Ovary (tissue), 9 donors: ENCODE data around the gene SCFD1. TPM values are rescaled to one million over a fixed set of nuclear protein-coding genes. Genes with fewer than 3 reads are reported as not detected.
"Not testable (repeated sequence)": the region's sequence is repeated elsewhere in the genome, so short reads cannot be mapped to it uniquely, and the experiment has no call there.

Experiments
- DNase-seq, 5 donors: peaks; one replicate each; pipeline ENCODE4 v3.0.0-alpha.2; 2019 to 2020
- H3K27ac ChIP-seq, 2 donors: fragments of 200-600 bp; one replicate each; pipeline versions ENCODE4 v1.5.1 to v1.8.0; 2019 to 2022
- H3K27me3 ChIP-seq: fragments of 200-600 bp; one replicate; pipeline ENCODE4 v1.8.0; 2022
- H3K36me3 ChIP-seq: fragments of 200-600 bp; sonication (generic); one replicate; pipeline ENCODE4 v1.5.1; 2019
- H3K4me1 ChIP-seq: one replicate; pipeline ENCODE4 v1.8.1; 2013; ENCODE audit warnings: mild to moderate bottlenecking, moderate library complexity; ENCODE audit not compliant: insufficient read depth
- H3K4me3 ChIP-seq: fragments of 200-600 bp; sonication (generic); one replicate; pipeline ENCODE4 v1.5.1; 2017
- H3K9me3 ChIP-seq, 2 donors: fragments of 200-600 bp in 1 of 2; sonication (generic) in 1 of 2; one replicate each; pipeline versions ENCODE4 v1.5.1 to v1.8.1; 2013 to 2019; ENCODE audit warnings: mild to moderate bottlenecking in 1 of 2, moderate library complexity in 1 of 2
- EP300 ChIP-seq: sonication (generic); formaldehyde crosslinking; IDR thresholded peaks from one replicate; pipeline ENCODE4 v1.6.1; 2017; ENCODE audit warnings: antibody characterized with exemption
- POLR2A ChIP-seq: fragments of 450-650 bp; IDR thresholded peaks from one replicate; pipeline ENCODE4 v1.6.1; 2017; ENCODE audit warnings: antibody characterized with exemption, mild to moderate bottlenecking, moderate library complexity
- WGBS, 3 donors: extraction: QIAGEN DNeasy Blood & Tissue Kit in 1 of 3; methylation state at CpG; one replicate each; pipeline versions ENCODE4 v1.1.5 to v1.1.7; 2013 to 2017; 5-methylcytosine and 5-hydroxymethylcytosine counted together
- intact Hi-C, 4 donors: fragments of 100-400 bp; cut with DNase I; formaldehyde crosslinking; loops; one replicate each; pipeline versions ENCODE4 v1.11.0 to v1.15.1; 2022 to 2023
- polyA plus RNA-seq, 2 donors: library from polyadenylated mRNA; stranded (reverse); fragments of 200-250 nt in 1 of 2; fragments of 350-450 nt in 1 of 2; fragmentation: Illumina TruSeq in 1 of 2; extraction: RNeasy Lipid Tissue Mini Kit (QIAGEN cat#74804) in 1 of 2; gene quantifications; one replicate each; pipeline ENCODE4 v1.2.3, GENCODE V29; 2013 to 2014
- total RNA-seq, 7 donors: library from RNA; depleted of rRNA in 2 of 7; stranded (reverse); fragments of >200 nt in 2 of 7; fragmentation: NEBNext Ultra II Directional in 3 of 7; extraction: Animal tissue kit (Norgen Biotek cat#: 25700) in 3 of 7; gene quantifications; one replicate each; pipeline versions ENCODE4 v1.1.0 to v1.2.4, GENCODE V29; 2016 to 2023
- TF ChIP-seq, protein P1 (sequence below), 3 donors: fragments of 450-650 bp in 2 of 3; fragments of 200-600 bp in 1 of 3; IDR thresholded peaks; one replicate each; pipeline versions ENCODE4 v1.5.1 to v1.8.0; 2016 to 2022; ENCODE audit warnings: antibody characterized with exemption in 3 of 3, mild to moderate bottlenecking in 1 of 3
- donor health status: DM: no; HTN: no; CAD: no; lungs with moderate emphysema.
- donor health status: DM: no; HTN: no; CAD: no.
- donor health status: Bipolar disorder and iron deficiency.
- donor health status: DM: yes; HTN: yes; CAD: no.
- donor health status: DM: no; HTN: no; CAD: no.
- donor health status: DM: yes; HTN: yes; CAD: no.

Gene SCFD1
- total and polyA plus RNA-seq, 9 donors, result 29.3 to 89.2 (median 59.8) TPM

DNA sequence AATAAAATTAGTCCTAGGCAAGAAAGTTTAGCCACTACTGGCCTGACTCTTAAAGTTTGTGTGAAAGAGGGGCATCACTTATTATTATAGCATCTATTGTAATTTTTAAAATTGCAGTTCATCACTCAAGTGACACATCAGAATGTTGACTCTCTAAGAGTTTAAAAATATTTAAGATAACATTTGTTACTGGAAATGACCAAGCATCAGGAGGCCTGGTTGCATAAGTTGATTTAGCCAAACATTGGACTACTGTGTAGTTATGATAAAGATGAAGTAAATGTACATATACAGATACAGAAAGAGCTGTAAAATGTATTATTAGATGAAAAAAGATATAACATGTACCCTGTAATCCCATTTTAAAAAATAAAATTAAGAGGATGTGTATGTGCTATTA, 47.5 kb downstream of the SCFD1 start:
- no peak for TF ChIP-seq POLR2A
- TF ChIP-seq, protein P1, sequence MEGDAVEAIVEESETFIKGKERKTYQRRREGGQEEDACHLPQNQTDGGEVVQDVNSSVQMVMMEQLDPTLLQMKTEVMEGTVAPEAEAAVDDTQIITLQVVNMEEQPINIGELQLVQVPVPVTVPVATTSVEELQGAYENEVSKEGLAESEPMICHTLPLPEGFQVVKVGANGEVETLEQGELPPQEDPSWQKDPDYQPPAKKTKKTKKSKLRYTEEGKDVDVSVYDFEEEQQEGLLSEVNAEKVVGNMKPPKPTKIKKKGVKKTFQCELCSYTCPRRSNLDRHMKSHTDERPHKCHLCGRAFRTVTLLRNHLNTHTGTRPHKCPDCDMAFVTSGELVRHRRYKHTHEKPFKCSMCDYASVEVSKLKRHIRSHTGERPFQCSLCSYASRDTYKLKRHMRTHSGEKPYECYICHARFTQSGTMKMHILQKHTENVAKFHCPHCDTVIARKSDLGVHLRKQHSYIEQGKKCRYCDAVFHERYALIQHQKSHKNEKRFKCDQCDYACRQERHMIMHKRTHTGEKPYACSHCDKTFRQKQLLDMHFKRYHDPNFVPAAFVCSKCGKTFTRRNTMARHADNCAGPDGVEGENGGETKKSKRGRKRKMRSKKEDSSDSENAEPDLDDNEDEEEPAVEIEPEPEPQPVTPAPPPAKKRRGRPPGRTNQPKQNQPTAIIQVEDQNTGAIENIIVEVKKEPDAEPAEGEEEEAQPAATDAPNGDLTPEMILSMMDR (IDR thresholded peaks at IDR 0.05), result no peak
- TF ChIP-seq EP300, result no peak
- Histone ChIP-seq H3K4me1 (no peaks in the 10 kb centered on the region), H3K4me3 (no peak overlapping the region), H3K36me3 (no peaks in the 10 kb centered on the region), H3K9me3 (no peaks in the 10 kb centered on the region), H3K27ac (no peak overlapping the region), H3K27me3 (no peaks in the 10 kb centered on the region)
- DNase-seq, result no peak
- intact Hi-C loops, result no loop called here

DNA sequence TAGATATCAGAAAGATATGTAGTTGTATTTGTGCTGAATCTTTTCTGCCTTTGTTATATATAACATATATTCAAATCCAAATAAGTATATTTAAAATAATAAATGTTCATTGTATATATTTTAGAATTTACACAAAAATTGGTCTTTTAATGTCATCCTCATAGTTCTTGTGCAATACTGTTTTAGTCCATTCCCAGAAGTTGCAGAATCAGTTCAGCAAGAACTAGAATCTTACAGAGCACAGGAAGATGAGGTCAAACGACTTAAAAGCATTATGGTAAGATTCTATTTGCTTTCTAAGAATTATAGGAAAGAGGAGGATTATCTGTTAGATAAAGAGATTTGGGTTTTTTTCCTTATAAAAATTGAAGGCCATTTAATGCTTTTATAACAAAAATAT, 51.0 kb downstream of the SCFD1 start:
- Histone ChIP-seq H3K36me3 (no peaks in the 10 kb centered on the region), H3K27me3 (no peaks in the 10 kb centered on the region), H3K4me3 (no peak overlapping the region), H3K9me3 (no peaks in the 10 kb centered on the region), H3K27ac (no peak overlapping the region), H3K4me1 (no peaks in the 10 kb centered on the region)
- no peak for DNase-seq
- TF ChIP-seq POLR2A (no peak), EP300 (no peak)
- TF ChIP-seq, protein P1 (IDR thresholded peaks at IDR 0.05), result no peak
- WGBS, 3 donors, result 85 to 88% (median 88%) methylated on average over 1 of the region's 1 CpG
- intact Hi-C loops, result no loop called here

DNA sequence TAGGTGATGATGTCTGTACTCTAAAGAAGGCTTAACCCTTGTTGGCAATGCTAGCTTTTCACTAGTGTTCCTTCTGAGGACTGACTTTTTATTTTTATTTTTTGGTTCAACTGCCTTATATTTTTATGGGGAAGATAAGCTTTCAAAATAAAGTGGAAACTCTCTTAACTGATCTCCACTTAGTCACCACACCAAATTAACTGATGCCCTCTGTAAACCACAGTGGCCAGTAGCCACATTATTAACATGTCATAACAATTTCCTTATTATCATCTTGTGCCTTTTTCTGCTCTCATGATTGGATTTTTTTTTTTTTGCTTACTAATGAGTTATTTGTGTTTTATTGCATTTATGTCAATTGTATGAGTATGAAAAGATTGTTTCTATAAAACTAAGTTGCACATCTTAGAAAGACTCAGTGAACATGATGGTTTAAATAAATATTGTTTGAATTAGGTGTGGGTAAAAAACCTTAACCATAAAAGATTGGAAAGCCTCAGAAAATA, 56.9 kb downstream of the SCFD1 start:
- no peak overlapping the region for H3K27ac ChIP-seq
- H3K27me3 ChIP-seq, result no peaks in the 10 kb centered on the region
- no peak for DNase-seq
- TF ChIP-seq, protein P1 (IDR thresholded peaks at IDR 0.05), result no peak
- TF ChIP-seq EP300 (no peak), POLR2A (no peak)
- no peaks in the 10 kb centered on the region for H3K36me3 ChIP-seq
- intact Hi-C loops, result no loop called here
- no peaks in the 10 kb centered on the region for H3K9me3 ChIP-seq
- H3K4me3 ChIP-seq, result no peak overlapping the region
- H3K4me1 ChIP-seq, result no peaks in the 10 kb centered on the region

DNA sequence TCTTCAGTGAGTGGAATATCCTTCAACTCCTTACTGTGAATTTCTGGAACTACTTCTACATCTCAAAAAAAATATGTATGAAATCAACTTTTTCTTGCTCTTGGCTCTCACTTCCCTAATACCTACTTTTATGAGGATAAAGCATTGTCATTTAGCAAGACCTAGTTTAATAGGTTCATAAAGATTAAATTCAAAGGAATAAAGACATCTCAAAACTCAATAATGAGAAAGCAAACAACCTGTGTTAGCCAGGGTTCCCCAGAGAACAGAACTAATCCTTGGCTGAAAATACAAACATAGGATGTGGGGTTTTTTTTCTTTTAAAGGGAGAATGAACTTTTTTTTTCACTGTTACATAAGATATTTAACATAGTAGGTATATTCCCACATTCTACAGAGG, 57.9 kb downstream of the SCFD1 start:
- intact Hi-C loops, result no loop called here
- H3K36me3 ChIP-seq, result no peaks in the 10 kb centered on the region
- H3K27ac ChIP-seq, result no peak overlapping the region
- no peak for TF ChIP-seq POLR2A
- TF ChIP-seq EP300, result no peak
- TF ChIP-seq, protein P1 (IDR thresholded peaks at IDR 0.05), result no peak
- no peak overlapping the region for H3K4me3 ChIP-seq
- DNase-seq, result no peak
- H3K4me1 ChIP-seq, result no peaks in the 10 kb centered on the region
- H3K27me3 ChIP-seq, result no peaks in the 10 kb centered on the region
- H3K9me3 ChIP-seq, result no peaks in the 10 kb centered on the region

DNA sequence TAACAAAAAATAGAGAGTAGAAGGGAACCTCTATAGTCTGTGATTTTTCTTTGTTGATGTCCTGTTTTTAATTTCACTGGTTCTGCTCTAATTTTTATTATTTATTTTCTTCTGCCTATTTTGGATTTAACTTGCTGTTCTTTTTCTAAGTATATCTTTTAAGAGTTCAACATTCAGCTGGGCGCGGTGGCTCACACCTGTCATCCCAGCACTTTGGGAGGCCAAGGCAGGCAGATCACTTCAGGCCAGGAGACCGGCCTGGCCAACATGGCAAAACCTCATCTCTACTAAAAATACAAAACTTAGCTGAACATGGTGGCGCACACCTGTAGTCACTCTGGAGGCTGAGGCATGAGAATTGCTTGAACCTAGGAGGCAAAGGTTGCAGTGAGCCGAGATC, 58.7 kb downstream of the SCFD1 start:
- H3K4me3 ChIP-seq, H3K9me3 ChIP-seq, H3K27ac ChIP-seq, H3K36me3 ChIP-seq, DNase-seq, H3K4me1 ChIP-seq, intact Hi-C loops, H3K27me3 ChIP-seq: not testable (repeated sequence)
- 98 to 99% (median 98%) methylated on average over 5 of the region's 5 CpGs for WGBS, 3 donors
